ENCODE results near the gene DST.

DST gene

GRCh38 chr6:56647172-56647762 lies 4.6 kb upstream of the DST start:
- Histone ChIP-seq H3K4me2 (no peak overlapping the region), H3K4me1 (no peaks in the 10 kb centered on the region), H3K27me3 (no peaks in the 10 kb centered on the region), H4K20me1 (no peaks in the 10 kb centered on the region), H3K4me3 (no peak overlapping the region), H3K36me3 (peaks cover 25 to 81% (median 42%) of the 10 kb centered on the region in 11 experiments; a peak in 21 of 22 replicates), H3K9ac (no peak overlapping the region), H3K9me3 (replicated peaks in 1 of 11) (no peaks in the 10 kb centered on the region), H3K27ac (no peak overlapping the region)
- TF ChIP-seq Cebpa-rat (IDR thresholded peaks at IDR 0.05): no peak

GRCh38 chr6:56644366-56644765 lies 1.7 kb upstream of the DST start:
- Histone ChIP-seq H3K9me3 (replicated peaks in 1 of 11) (no peaks in the 10 kb centered on the region), H3K4me1 (no peaks in the 10 kb centered on the region), H3K4me3 (no peak overlapping the region), H3K27ac (no peak overlapping the region), H3K9ac (no peak overlapping the region), H4K20me1 (no peaks in the 10 kb centered on the region), H3K36me3 (peaks cover 35 to 91% (median 52%) of the 10 kb centered on the region in 11 experiments; a peak in 21 of 22 replicates), H3K4me2 (no peak overlapping the region), H3K27me3 (no peaks in the 10 kb centered on the region)
- TF ChIP-seq Cebpa-rat (IDR thresholded peaks at IDR 0.05): no peak

- no peak overlapping the region for H3K4me3 ChIP-seq
- H4K20me1 ChIP-seq: no peaks in the 10 kb centered on the region
- H3K9ac ChIP-seq: no peak overlapping the region
- H3K27me3 ChIP-seq: no peaks in the 10 kb centered on the region
- peaks cover 35 to 90% (median 55%) of the 10 kb centered on the region in 11 experiments; a peak in 21 of 22 replicates for H3K36me3 ChIP-seq
- no peaks in the 10 kb centered on the region for H3K4me1 ChIP-seq
- no peaks in the 10 kb centered on the region for H3K9me3 ChIP-seq (replicated peaks in 1 of 11)
- H3K27ac ChIP-seq: no peak overlapping the region
- H3K4me2 ChIP-seq: no peak overlapping the region
- TF ChIP-seq Cebpa-rat (IDR thresholded peaks at IDR 0.05): no peak
These were observed 845 bp upstream of the DST start for GRCh38 chr6:56643379-56644089.

- peaks cover 16 to 69% (median 38%) of the 10 kb centered on the region in 11 experiments; a peak in 21 of 22 replicates for H3K36me3 ChIP-seq
- H3K27ac ChIP-seq: no peak overlapping the region
- no peak overlapping the region for H3K4me3 ChIP-seq
- no peaks in the 10 kb centered on the region for H3K27me3 ChIP-seq
- no peak overlapping the region for H3K9ac ChIP-seq
- H3K9me3 ChIP-seq (replicated peaks in 1 of 11): no peaks in the 10 kb centered on the region
- no peaks in the 10 kb centered on the region for H3K4me1 ChIP-seq
- H4K20me1 ChIP-seq: no peaks in the 10 kb centered on the region
- TF ChIP-seq Cebpa-rat (IDR thresholded peaks at IDR 0.05): no peak
- no peak overlapping the region for H3K4me2 ChIP-seq
These were observed 2.3 kb downstream of the DST start for GRCh38 chr6:56640374-56640773.

- Histone ChIP-seq H3K27ac (no peak overlapping the region), H4K20me1 (no peaks in the 10 kb centered on the region), H3K9me3 (replicated peaks in 1 of 11) (no peaks in the 10 kb centered on the region), H3K4me3 (no peak overlapping the region), H3K4me2 (no peak overlapping the region), H3K9ac (no peak overlapping the region), H3K4me1 (no peaks in the 10 kb centered on the region), H3K27me3 (no peaks in the 10 kb centered on the region), H3K36me3 (peaks cover 16 to 69% (median 43%) of the 10 kb centered on the region in 11 experiments)
- TF ChIP-seq Cebpa-rat (IDR thresholded peaks at IDR 0.05): no peak
These were observed 3.9 kb downstream of the DST start for GRCh38 chr6:56638760-56639159.

- Histone ChIP-seq H3K36me3 (peaks cover 20 to 76% (median 50%) of the 10 kb centered on the region in 11 experiments), H3K27ac (no peak overlapping the region)
These were observed 5.0 kb downstream of the DST start for GRCh38 chr6:56637640-56638039.

GRCh38 chr6:56628105-56628504 lies 14.6 kb downstream of the DST start:
- Histone ChIP-seq H3K4me2 (no peak overlapping the region), H3K9me3 (replicated peaks in 1 of 11) (no peaks in the 10 kb centered on the region), H3K36me3 (peaks cover 42 to 95% (median 61%) of the 10 kb centered on the region in 11 experiments), H3K9ac (no peak overlapping the region), H4K20me1 (no peaks in the 10 kb centered on the region), H3K4me1 (no peaks in the 10 kb centered on the region), H3K27ac (no peak overlapping the region), H3K4me3 (no peak overlapping the region), H3K27me3 (no peaks in the 10 kb centered on the region)
- TF ChIP-seq Cebpa-rat (IDR thresholded peaks at IDR 0.05): no peak

More at GRCh38 chr6:56637640-56638039, 5.0 kb downstream of the DST start:
- H3K27me3 ChIP-seq: no peaks in the 10 kb centered on the region
- no peaks in the 10 kb centered on the region for H4K20me1 ChIP-seq
- H3K4me3 ChIP-seq: no peak overlapping the region
- H3K9me3 ChIP-seq (replicated peaks in 1 of 11): no peaks in the 10 kb centered on the region
- TF ChIP-seq Cebpa-rat (IDR thresholded peaks at IDR 0.05): no peak
- no peak overlapping the region for H3K9ac ChIP-seq
- H3K4me1 ChIP-seq: no peaks in the 10 kb centered on the region
- no peak overlapping the region for H3K4me2 ChIP-seq

- Histone ChIP-seq H3K9me3 (replicated peaks in 1 of 11) (no peaks in the 10 kb centered on the region), H3K36me3 (peaks cover 34 to 95% (median 56%) of the 10 kb centered on the region in 11 experiments), H3K27me3 (no peaks in the 10 kb centered on the region), H3K9ac (no peak overlapping the region), H3K4me1 (no peaks in the 10 kb centered on the region), H3K27ac (no peak overlapping the region), H3K4me2 (no peak overlapping the region), H4K20me1 (no peaks in the 10 kb centered on the region), H3K4me3 (no peak overlapping the region)
- TF ChIP-seq Cebpa-rat (IDR thresholded peaks at IDR 0.05): no peak
These were observed 17.3 kb downstream of the DST start for GRCh38 chr6:56625356-56625755.

GRCh38 chr6:56624728-56625069 lies 18.0 kb downstream of the DST start:
- H4K20me1 ChIP-seq: no peaks in the 10 kb centered on the region
- no peak overlapping the region for H3K27ac ChIP-seq
- H3K36me3 ChIP-seq: peaks cover 38 to 95% (median 58%) of the 10 kb centered on the region in 11 experiments
- H3K4me2 ChIP-seq: no peak overlapping the region
- H3K27me3 ChIP-seq: no peaks in the 10 kb centered on the region
- H3K4me3 ChIP-seq: no peak overlapping the region
- no peak overlapping the region for H3K9ac ChIP-seq
- H3K9me3 ChIP-seq (replicated peaks in 1 of 11): no peaks in the 10 kb centered on the region
- H3K4me1 ChIP-seq: no peaks in the 10 kb centered on the region
- no peak for TF ChIP-seq Cebpa-rat (IDR thresholded peaks at IDR 0.05)

Measured in BLaER1 treated with 17β-estradiol and CSF1 and Interleukin-3, amounts not matched to agents 10 nM and 100 nM (cell line).